Kidney (tissue), 14 donors: ENCODE data around the gene RPS6KA2. TPM values are rescaled to one million over a fixed set of nuclear protein-coding genes. Genes with fewer than 3 reads are reported as not detected.

Experiments
- DNase-seq, 5 donors: peaks; one replicate each; pipeline ENCODE4 v3.0.0-alpha.2; 2013 to 2020
- FAIRE-seq: peaks from 2 replicates; lab custom pipeline; 2012; peaks lifted over from hg19 to GRCh38; lab: Jason Lieb, UNC
- H3K27ac ChIP-seq, 2 donors: one replicate each; pipeline ENCODE4 v1.7.0; 2013; ENCODE audit warnings: low read depth in 2 of 2, low read length in 2 of 2, inconsistent platforms in 1 of 2
- H3K27me3 ChIP-seq: one replicate; pipeline ENCODE4 v1.7.1; 2013; ENCODE audit warnings: low read length, inconsistent platforms; ENCODE audit not compliant: control insufficient read depth, insufficient read depth
- H3K36me3 ChIP-seq, 3 donors: one replicate each; pipeline versions ENCODE4 v1.7.0 to v1.7.1; 2013; ENCODE audit warnings: low read length in 3 of 3, control low read depth in 1 of 3, inconsistent platforms in 1 of 3; ENCODE audit not compliant: insufficient read depth in 3 of 3, control insufficient read depth in 2 of 3
- H3K4me1 ChIP-seq, 3 donors: one replicate each; pipeline versions ENCODE4 v1.7.0 to v1.7.1; 2013; ENCODE audit warnings: low read length in 3 of 3, inconsistent platforms in 1 of 3, low read depth in 1 of 3; ENCODE audit not compliant: control insufficient read depth in 2 of 3, insufficient read depth in 2 of 3
- H3K4me3 ChIP-seq, 3 donors: one replicate each; pipeline versions ENCODE4 v1.7.0 to v1.8.1; 2013; ENCODE audit warnings: low read length in 3 of 3, control low read depth in 1 of 3, inconsistent platforms in 1 of 3
- H3K9ac ChIP-seq, 3 donors: one replicate each; pipeline versions ENCODE4 v1.7.0 to v1.7.1; 2013; ENCODE audit warnings: low read length in 3 of 3, control low read depth in 1 of 3, inconsistent platforms in 1 of 3
- H3K9me3 ChIP-seq, 3 donors: one replicate each; pipeline versions ENCODE4 v1.7.0 to v1.7.1; 2013; ENCODE audit warnings: low read length in 3 of 3, control low read depth in 1 of 3, inconsistent platforms in 1 of 3; ENCODE audit not compliant: control insufficient read depth in 2 of 3, insufficient read depth in 1 of 3
- intact Hi-C: fragments of 100-400 bp; cut with DNase I; formaldehyde crosslinking; loops from one replicate; pipeline ENCODE4 v1.11.1; 2022
- polyA plus RNA-seq: library from polyadenylated mRNA; stranded (reverse); fragments of 350-450 nt; fragmentation: Illumina TruSeq; extraction: RNeasy Lipid Tissue Mini Kit (QIAGEN cat#74804); gene quantifications from one replicate; pipeline ENCODE4 v1.2.3, GENCODE V29; 2014; ENCODE audit warnings: low read depth, low replicate concordance; ENCODE audit not compliant: insufficient read depth
- total RNA-seq: library from RNA; stranded (reverse); fragmentation: NEBNext Ultra II Directional; extraction: Animal tissue kit (Norgen Biotek cat#: 25700); gene quantifications from one replicate; pipeline ENCODE4 v1.2.1, GENCODE V29; 2021
- TF ChIP-seq, protein P1 (sequence below): IDR thresholded peaks from 3 replicates; pipeline ENCODE4 v1.5.1; 2012; ENCODE audit warnings: mild to moderate bottlenecking, moderate library complexity, borderline replicate concordance; ENCODE audit not compliant: insufficient read depth; ENCODE audit errors: extremely low read depth
- donor health status: control.
- donor health status: control.
- donor health status: control.
- donor health status: control.
- donor health status: control.
- donor health status: DM: yes; HTN: yes; CAD: no.
- donor health status: Normal renal cell carcinoma (clear cell type).

RPS6KA2 gene
- total and polyA plus RNA-seq, 2 donors from 2014 or later = 12.3 to 61.2 TPM

- no peaks in the 10 kb centered on the region for H3K9me3 ChIP-seq
- H3K9ac ChIP-seq = no peak overlapping the region
- H3K27me3 ChIP-seq = no peaks in the 10 kb centered on the region
- H3K36me3 ChIP-seq = no peaks in the 10 kb centered on the region
- no peak overlapping the region for H3K27ac ChIP-seq
- TF ChIP-seq, protein P1, sequence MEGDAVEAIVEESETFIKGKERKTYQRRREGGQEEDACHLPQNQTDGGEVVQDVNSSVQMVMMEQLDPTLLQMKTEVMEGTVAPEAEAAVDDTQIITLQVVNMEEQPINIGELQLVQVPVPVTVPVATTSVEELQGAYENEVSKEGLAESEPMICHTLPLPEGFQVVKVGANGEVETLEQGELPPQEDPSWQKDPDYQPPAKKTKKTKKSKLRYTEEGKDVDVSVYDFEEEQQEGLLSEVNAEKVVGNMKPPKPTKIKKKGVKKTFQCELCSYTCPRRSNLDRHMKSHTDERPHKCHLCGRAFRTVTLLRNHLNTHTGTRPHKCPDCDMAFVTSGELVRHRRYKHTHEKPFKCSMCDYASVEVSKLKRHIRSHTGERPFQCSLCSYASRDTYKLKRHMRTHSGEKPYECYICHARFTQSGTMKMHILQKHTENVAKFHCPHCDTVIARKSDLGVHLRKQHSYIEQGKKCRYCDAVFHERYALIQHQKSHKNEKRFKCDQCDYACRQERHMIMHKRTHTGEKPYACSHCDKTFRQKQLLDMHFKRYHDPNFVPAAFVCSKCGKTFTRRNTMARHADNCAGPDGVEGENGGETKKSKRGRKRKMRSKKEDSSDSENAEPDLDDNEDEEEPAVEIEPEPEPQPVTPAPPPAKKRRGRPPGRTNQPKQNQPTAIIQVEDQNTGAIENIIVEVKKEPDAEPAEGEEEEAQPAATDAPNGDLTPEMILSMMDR = no peak
- no peaks in the 10 kb centered on the region for H3K4me1 ChIP-seq
- DNase-seq = peak in 2 of 5 donors; percentile 32 to 53
- FAIRE-seq = no peak
- H3K4me3 ChIP-seq = no peak overlapping the region
- intact Hi-C loops = no loop called here
These were observed 216.6 kb downstream of the RPS6KA2 start for GRCh38 chr6:166410426-166410935.

DNA sequence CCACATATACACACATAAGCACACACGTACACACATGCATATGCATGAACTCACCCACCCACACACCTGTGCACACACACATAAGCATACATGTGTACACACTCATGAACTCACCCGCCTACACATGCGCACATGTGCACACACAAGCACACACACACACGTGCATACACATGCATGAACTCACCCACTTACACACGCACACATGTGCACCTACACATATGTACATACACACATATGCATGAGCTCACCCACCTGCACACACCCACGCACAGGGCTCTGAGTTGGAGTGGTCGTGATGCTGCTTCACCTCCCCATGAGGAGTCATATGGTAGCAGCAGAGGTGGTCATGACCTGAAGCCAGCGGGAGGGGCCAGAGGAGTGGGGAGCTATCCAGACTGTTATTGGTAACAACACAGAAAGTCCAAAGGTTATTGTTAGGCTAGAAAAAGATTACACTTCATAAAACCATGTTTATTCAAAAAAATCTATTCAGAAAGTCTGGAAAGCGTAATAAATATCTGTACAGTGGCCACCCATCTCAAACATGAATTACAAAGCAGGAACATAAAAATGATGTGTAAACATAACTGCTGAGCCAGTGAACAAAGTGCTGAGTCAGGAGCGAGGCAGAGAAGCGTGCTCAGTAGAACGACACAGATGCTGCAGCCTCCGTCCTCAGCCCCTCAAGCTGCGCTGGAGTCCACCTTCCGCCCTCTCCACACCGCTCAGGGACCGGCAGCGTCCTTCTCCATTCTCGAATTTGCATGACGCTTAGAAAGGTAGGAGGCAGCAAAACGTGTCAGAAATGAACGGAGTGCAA is 217.9 kb downstream of the RPS6KA2 start:
- no peak for FAIRE-seq
- peak in 2 of 5 donors; percentile 28 to 40 for DNase-seq
- no peaks in the 10 kb centered on the region for H3K27me3 ChIP-seq
- H3K9me3 ChIP-seq = no peaks in the 10 kb centered on the region
- intact Hi-C loops = loop anchor here (10.0 kb wide), 1 partner anchor 134 kb away; no protein-coding TSS in a partner anchor
- H3K27ac ChIP-seq = no peak overlapping the region
- no peaks in the 10 kb centered on the region for H3K4me1 ChIP-seq
- H3K36me3 ChIP-seq = no peaks in the 10 kb centered on the region
- H3K4me3 ChIP-seq = no peak overlapping the region
- TF ChIP-seq, protein P1 = no peak
- no peak overlapping the region for H3K9ac ChIP-seq

GRCh38 chr6:166406197-166406596 is 220.9 kb downstream of the RPS6KA2 start:
- Histone ChIP-seq H3K36me3 (no peaks in the 10 kb centered on the region), H3K4me1 (no peaks in the 10 kb centered on the region), H3K9ac (no peak overlapping the region), H3K4me3 (no peak overlapping the region), H3K9me3 (no peaks in the 10 kb centered on the region), H3K27ac (no peak overlapping the region), H3K27me3 (no peaks in the 10 kb centered on the region)
- DNase-seq = peak in 2 of 5 donors; percentile 10 to 49
- TF ChIP-seq, protein P1 = no peak
- FAIRE-seq = no peak
- intact Hi-C loops = loop anchor here (10.0 kb wide), 1 partner anchor 131 kb away; no protein-coding TSS in a partner anchor
